Upper lobe of left lung (tissue), 6 donors: ENCODE results near the gene CHPT1. TPM values are rescaled to one million over a fixed set of nuclear protein-coding genes. Genes with fewer than 3 reads are reported as not detected.

Source experiments
- ATAC-seq, 2 donors: fragments of 200-7000 bp; cut with Tn5 transposase; one replicate each; pipeline ENCODE4 v1.9.1; 2022; ENCODE audit warnings: mild to moderate bottlenecking in 2 of 2, moderate library complexity in 2 of 2; ENCODE audit not compliant: low FRiP score in 2 of 2
- DNase-seq, 2 donors: peaks; one replicate each; pipeline ENCODE4 v3.0.0-alpha.2; 2019 to 2020
- H3K27ac ChIP-seq, 4 donors: fragments of 200-600 bp; sonication (generic); one replicate each; pipeline ENCODE4 v1.5.1; 2016 to 2019
- H3K27me3 ChIP-seq, 4 donors: fragments of 200-600 bp; sonication (generic); one replicate each; pipeline ENCODE4 v1.5.1; 2017 to 2019
- H3K36me3 ChIP-seq, 4 donors: fragments of 200-600 bp; sonication (generic); one replicate each; pipeline ENCODE4 v1.5.1; 2016 to 2019
- H3K4me1 ChIP-seq, 4 donors: fragments of 200-600 bp; sonication (generic); one replicate each; pipeline ENCODE4 v1.5.1; 2018 to 2019
- H3K4me3 ChIP-seq, 4 donors: fragments of 200-600 bp; sonication (generic); one replicate each; pipeline ENCODE4 v1.5.1; 2017 to 2019; ENCODE audit warnings: mild to moderate bottlenecking in 2 of 4, moderate library complexity in 1 of 4
- H3K9me3 ChIP-seq, 4 donors: fragments of 200-600 bp; sonication (generic); one replicate each; pipeline ENCODE4 v1.5.1; 2018 to 2019
- CTCF ChIP-seq, 6 experiments: fragments of 450-650 bp in 4 of 6; fragments of 200-600 bp in 2 of 6; sonication (generic) in 2 of 6; IDR thresholded peaks; one replicate each; pipeline ENCODE4 v1.5.1; 2016 to 2019; ENCODE audit warnings: antibody characterized with exemption in 6 of 6
- EP300 ChIP-seq, 4 donors: sonication (generic); formaldehyde crosslinking; IDR thresholded peaks; one replicate each; pipeline ENCODE4 v1.5.1; 2017; ENCODE audit warnings: antibody characterized with exemption in 4 of 4, control low read depth in 2 of 4
- POLR2A ChIP-seq, 4 donors: fragments of 450-650 bp; IDR thresholded peaks; one replicate each; pipeline ENCODE4 v1.5.1; 2016 to 2017; ENCODE audit warnings: antibody characterized with exemption in 4 of 4, mild to moderate bottlenecking in 2 of 4
- POLR2AphosphoS5 ChIP-seq, 2 donors: sonication (generic); formaldehyde crosslinking; IDR thresholded peaks; one replicate each; pipeline ENCODE4 v1.5.1; 2017; ENCODE audit warnings: antibody characterized with exemption in 2 of 2
- WGBS, 2 donors: methylation state at CpG; one replicate each; pipeline ENCODE4 v1.1.5; 2017 to 2018; 5-methylcytosine and 5-hydroxymethylcytosine counted together
- total RNA-seq, 6 donors: library from RNA; depleted of rRNA in 4 of 6; stranded (reverse); fragments of >200 nt in 4 of 6; gene quantifications; one replicate each; pipeline versions ENCODE4 v1.1.0 to v1.2.1, GENCODE V29; 2016 to 2021
- donor health status: DM: no; HTN: no; CAD: no; lungs with moderate emphysema.
- donor health status: DM: no; HTN: yes; CAD: no; lungs with severe emphysema.

The CHPT1 gene
- total RNA-seq, 6 donors from 2014 or later, result 52.5 to 262 (median 113) TPM

GRCh38 chr12:101747697-101748096 is 50.3 kb downstream of the CHPT1 start:
- 81 to 100% methylated on average over 1 of the region's 1 CpG for WGBS, 2 donors
- H3K27me3 ChIP-seq, result no peaks in the 10 kb centered on the region
- no peak overlapping the region for H3K27ac ChIP-seq
- no peaks in the 10 kb centered on the region for H3K4me1 ChIP-seq
- ATAC-seq (peak in 1 of 2 donors; percentile 53), DNase-seq (no peak)
- no peak for TF ChIP-seq POLR2AphosphoS5 (IDR thresholded peaks at IDR 0.05)
- no peak for TF ChIP-seq POLR2A (IDR thresholded peaks at IDR 0.05)
- TF ChIP-seq CTCF (IDR thresholded peaks at IDR 0.05), result no peak
- TF ChIP-seq EP300 (IDR thresholded peaks at IDR 0.05), result no peak
- no peaks in the 10 kb centered on the region for H3K9me3 ChIP-seq
- peaks cover 12 to 91% (median 51%) of the 10 kb centered on the region in 4 donors for H3K36me3 ChIP-seq
- no peak overlapping the region for H3K4me3 ChIP-seq

GRCh38 chr12:101748907-101749306 is 51.5 kb downstream of the CHPT1 start:
- no peaks in the 10 kb centered on the region for H3K9me3 ChIP-seq
- peaks cover 12 to 94% (median 51%) of the 10 kb centered on the region in 4 donors for H3K36me3 ChIP-seq
- H3K27me3 ChIP-seq, result no peaks in the 10 kb centered on the region
- TF ChIP-seq POLR2AphosphoS5 (IDR thresholded peaks at IDR 0.05) (no peak), CTCF (IDR thresholded peaks at IDR 0.05) (no peak), POLR2A (IDR thresholded peaks at IDR 0.05) (no peak), EP300 (IDR thresholded peaks at IDR 0.05) (no peak)
- no peak overlapping the region for H3K27ac ChIP-seq
- ATAC-seq, result no peak
- 100% methylated on average over 1 of the region's 1 CpG for WGBS, 2 donors
- no peak overlapping the region for H3K4me3 ChIP-seq
- no peak for DNase-seq
- H3K4me1 ChIP-seq, result no peaks in the 10 kb centered on the region

- Histone ChIP-seq H3K4me1 (no peaks in the 10 kb centered on the region), H3K27me3 (no peaks in the 10 kb centered on the region), H3K36me3 (peaks cover 12 to 93% (median 45%) of the 10 kb centered on the region in 4 donors), H3K9me3 (no peaks in the 10 kb centered on the region), H3K4me3 (no peak overlapping the region), H3K27ac (no peak overlapping the region)
- no peak for ATAC-seq
- no peak for DNase-seq
- WGBS, 2 donors, result 74% methylated on average over 4 of the region's 4 CpGs
- TF ChIP-seq POLR2A (IDR thresholded peaks at IDR 0.05) (no peak), CTCF (IDR thresholded peaks at IDR 0.05) (no peak), EP300 (IDR thresholded peaks at IDR 0.05) (no peak), POLR2AphosphoS5 (IDR thresholded peaks at IDR 0.05) (no peak)
These were observed 52.2 kb downstream of the CHPT1 start for GRCh38 chr12:101749657-101750056.

- 91 to 98% methylated on average over 4 of the region's 4 CpGs for WGBS, 2 donors
- Histone ChIP-seq H3K36me3 (peaks cover 9 to 93% (median 45%) of the 10 kb centered on the region in 4 donors), H3K4me3 (no peak overlapping the region), H3K4me1 (no peaks in the 10 kb centered on the region), H3K27ac (no peak overlapping the region), H3K9me3 (no peaks in the 10 kb centered on the region), H3K27me3 (no peaks in the 10 kb centered on the region)
- DNase-seq (no peak), ATAC-seq (no peak)
- TF ChIP-seq POLR2A (IDR thresholded peaks at IDR 0.05), result no peak
- no peak for TF ChIP-seq EP300 (IDR thresholded peaks at IDR 0.05)
- no peak for TF ChIP-seq CTCF (IDR thresholded peaks at IDR 0.05)
- TF ChIP-seq POLR2AphosphoS5 (IDR thresholded peaks at IDR 0.05), result no peak
These were observed 52.7 kb downstream of the CHPT1 start for GRCh38 chr12:101750152-101750551.

GRCh38 chr12:101759396-101760047 is 62.1 kb downstream of the CHPT1 start:
- DNase-seq, result no peak
- no peak overlapping the region for H3K4me3 ChIP-seq
- no peaks in the 10 kb centered on the region for H3K27me3 ChIP-seq
- no peak overlapping the region for H3K27ac ChIP-seq
- 60 to 61% methylated on average over 5 of the region's 5 CpGs for WGBS, 2 donors
- peaks cover 2 to 59% (median 10%) of the 10 kb centered on the region in 4 donors for H3K36me3 ChIP-seq
- H3K4me1 ChIP-seq, result peaks cover 0 to 11% (median 0%) of the 10 kb centered on the region in 4 donors
- H3K9me3 ChIP-seq, result no peaks in the 10 kb centered on the region
- no peak for TF ChIP-seq EP300 (IDR thresholded peaks at IDR 0.05)
- TF ChIP-seq POLR2AphosphoS5 (IDR thresholded peaks at IDR 0.05), result no peak
- TF ChIP-seq CTCF (IDR thresholded peaks at IDR 0.05), result peak; percentile 53 to 71 (median 65)
- no peak for TF ChIP-seq POLR2A (IDR thresholded peaks at IDR 0.05)
- peak in 1 of 2 donors; percentile 66 for ATAC-seq
